GM19324 (cell line): ENCODE data around the gene TRIP6.

Source experiments
- ATAC-seq: cut with Tn5 transposase; IDR thresholded peaks from one replicate; pipeline ENCODE4 v1.9.1; 2021; ENCODE audit warnings: mild to moderate bottlenecking, moderate library complexity; ENCODE audit not compliant: unreplicated experiment, low FRiP score

The TRIP6 gene, protein sequence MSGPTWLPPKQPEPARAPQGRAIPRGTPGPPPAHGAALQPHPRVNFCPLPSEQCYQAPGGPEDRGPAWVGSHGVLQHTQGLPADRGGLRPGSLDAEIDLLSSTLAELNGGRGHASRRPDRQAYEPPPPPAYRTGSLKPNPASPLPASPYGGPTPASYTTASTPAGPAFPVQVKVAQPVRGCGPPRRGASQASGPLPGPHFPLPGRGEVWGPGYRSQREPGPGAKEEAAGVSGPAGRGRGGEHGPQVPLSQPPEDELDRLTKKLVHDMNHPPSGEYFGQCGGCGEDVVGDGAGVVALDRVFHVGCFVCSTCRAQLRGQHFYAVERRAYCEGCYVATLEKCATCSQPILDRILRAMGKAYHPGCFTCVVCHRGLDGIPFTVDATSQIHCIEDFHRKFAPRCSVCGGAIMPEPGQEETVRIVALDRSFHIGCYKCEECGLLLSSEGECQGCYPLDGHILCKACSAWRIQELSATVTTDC

DNA sequence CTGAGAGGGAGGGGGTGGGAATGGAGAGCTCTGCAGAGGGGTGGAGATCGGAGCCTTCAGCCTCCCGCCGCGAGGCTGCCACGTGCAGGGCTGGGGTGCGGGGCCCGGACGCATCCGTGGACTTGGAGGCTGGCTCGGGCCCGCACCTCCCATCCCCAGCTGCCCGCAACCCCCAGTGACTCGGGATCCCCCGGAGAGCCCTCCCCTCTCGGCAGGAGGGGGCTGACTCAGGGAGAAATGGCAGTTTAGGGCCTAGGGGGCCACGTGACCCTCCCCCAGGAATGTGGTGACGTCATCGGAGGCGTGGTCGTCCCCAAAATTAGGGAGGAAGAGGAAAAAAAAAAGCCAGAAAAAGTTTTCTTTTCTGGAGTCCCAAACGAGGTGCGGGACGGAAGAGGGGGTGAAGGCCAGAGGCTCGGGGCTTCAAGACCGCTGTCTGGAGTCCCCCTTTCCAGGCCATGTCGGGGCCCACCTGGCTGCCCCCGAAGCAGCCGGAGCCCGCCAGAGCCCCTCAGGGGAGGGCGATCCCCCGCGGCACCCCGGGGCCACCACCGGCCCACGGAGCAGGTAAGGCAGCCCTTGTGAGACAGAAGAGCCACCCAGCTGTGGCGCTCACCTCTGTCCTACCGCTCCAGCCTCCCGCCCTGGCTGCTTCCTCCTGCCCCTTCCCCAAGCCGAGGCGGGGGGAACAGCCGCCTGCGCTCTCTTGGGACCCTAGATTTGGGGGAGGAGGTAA is at the start of gene TRIP6:
Gene TRIP6, plus strand, starts transcription at position 348 of the 736 bp plus-strand sequence. Its CDS starts 111 bp downstream, at position 459.
- no peak for ATAC-seq

DNA sequence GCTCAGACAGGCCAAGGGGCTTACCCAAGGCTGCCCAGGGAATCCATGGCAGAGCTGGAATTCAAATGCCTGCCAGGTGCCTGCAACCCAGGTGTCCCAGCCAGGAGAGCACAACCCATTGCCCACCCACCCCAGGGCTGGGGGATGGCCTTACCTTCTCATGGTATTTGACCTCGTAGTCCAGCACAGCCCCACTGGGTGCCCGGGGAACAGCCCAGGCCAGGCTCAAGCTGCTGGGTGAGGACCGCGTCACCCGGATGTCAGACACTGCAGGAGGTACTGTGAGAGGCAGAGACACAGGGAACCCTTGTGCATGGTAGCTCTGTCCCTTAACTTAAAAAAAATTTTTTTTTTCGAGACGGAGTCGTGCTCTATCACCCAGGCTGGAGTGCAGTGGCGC is 48.8 kb upstream of the TRIP6 start:
- ATAC-seq, result no peak

DNA sequence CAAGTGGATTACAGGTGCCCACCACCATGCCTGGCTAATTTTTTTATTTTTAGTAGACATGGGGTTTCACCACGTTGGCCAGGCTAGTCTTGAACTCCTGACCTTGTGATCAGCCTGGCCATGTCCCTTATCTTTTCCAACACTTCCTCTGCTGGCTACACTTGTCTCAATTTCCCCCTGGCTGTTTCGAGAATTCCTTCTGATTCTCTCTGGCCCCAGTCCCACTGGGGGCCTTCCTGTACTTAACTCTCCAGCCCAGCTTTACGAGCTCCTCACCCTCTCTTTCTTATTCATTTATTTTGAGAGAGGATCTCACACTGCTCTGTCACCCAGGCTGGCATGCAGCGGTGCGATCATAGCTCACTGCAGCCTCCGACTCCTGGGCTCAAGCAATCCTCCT is 48.4 kb upstream of the TRIP6 start:
- no peak for ATAC-seq

DNA sequence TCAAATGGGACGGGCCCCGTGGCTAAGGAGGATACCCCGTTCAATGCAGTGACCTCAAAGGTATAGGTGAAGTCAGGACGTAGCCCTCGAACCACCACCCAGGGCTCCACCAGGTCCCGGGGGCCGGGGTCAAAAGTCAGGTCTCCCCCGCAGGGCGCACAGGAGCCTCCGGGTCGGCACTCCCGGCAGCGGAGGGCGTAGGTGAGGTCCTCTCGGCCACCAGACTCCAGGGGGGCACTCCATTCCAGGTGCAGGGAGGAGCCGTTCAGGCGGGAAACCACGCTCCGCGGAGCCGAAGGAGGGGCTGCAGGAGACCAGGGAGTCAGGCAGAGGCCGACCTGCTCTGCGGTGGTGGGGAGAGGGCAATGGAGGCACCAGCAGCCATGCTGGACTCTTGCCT is 47.6 kb upstream of the TRIP6 start:
- ATAC-seq, result no peak

DNA sequence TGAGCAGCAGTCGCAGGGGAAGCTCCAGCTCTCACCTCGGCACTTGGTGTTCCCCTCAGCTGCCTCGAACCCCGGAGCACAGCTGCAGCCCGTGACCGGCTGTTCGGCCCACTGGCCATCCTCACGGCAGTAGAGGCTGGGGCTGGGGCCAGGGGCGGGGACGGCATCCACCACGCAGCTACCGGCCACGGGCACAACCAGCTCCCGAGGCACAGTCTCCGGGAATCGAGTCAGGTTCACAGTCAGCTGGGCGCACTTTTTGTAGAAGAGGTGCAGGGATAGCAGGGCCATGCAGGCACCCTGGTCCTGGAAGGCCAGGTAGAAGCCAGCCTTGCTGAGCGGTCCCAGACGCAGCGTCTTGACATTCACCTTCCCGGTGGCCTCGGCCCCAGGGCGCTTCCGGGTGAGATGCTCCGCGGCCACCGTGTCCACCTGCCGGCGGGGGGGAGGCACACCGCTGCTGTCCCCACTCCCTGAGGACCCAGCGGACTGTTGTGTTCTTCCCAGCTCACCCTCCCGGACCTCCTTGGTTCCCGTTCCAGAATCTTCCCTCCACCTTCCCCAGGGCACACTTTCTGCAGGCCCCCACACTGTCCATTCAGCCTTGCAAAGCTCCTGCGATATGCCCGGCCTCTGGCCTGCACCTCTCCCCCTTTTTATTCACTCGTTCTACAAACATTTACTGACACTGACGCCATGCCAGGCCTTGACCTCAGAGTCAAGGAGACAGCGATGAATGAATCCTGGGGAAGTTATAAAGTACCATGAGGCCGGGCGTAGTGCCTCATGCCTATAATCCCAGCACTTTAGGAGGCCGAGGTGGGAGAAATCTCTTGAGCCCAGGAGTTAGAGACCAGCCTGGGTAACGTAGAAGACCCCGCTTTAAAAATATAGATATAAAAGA is 44.7 kb upstream of the TRIP6 start:
- no peak for ATAC-seq

DNA sequence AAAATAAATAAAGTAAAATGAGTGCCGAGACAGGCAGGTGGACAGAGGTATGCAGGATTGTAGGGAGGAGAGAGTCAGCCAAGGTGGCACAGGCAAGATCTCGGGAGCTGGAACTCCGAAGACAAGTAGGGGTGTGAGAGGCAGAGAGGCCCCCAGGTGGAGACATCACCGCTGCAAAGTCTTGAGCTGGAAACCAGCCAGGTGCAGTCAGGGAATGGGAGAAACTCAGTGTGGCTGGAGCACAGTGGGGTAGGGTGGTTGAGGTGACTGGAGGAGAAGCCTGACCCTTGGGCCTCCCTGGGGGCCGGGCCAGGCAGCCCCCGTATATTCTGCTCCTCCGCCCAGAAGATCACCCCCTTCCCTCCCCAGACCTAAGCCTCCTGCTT is 44.1 kb upstream of the TRIP6 start:
- ATAC-seq, result no peak

DNA sequence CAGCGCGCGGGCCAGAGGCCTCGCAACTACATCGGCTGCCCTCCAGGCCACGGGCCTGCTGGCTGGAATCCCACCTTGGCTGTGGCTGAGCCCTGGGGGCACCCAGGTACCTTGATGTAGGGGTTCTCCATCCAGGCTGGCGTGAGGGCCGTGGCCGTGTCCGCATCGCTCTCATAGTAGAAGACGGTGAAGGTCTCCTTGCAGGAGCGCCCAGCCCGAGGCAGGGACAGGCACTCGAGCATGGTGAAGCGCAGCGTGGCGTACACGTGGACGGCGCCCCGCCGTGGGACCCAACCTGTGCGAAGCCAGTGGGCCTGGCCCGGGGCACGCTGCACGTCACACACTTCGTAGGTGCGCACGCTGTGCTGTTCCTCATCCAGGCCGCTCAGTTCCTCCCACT is 43.7 kb upstream of the TRIP6 start:
- no peak for ATAC-seq

DNA sequence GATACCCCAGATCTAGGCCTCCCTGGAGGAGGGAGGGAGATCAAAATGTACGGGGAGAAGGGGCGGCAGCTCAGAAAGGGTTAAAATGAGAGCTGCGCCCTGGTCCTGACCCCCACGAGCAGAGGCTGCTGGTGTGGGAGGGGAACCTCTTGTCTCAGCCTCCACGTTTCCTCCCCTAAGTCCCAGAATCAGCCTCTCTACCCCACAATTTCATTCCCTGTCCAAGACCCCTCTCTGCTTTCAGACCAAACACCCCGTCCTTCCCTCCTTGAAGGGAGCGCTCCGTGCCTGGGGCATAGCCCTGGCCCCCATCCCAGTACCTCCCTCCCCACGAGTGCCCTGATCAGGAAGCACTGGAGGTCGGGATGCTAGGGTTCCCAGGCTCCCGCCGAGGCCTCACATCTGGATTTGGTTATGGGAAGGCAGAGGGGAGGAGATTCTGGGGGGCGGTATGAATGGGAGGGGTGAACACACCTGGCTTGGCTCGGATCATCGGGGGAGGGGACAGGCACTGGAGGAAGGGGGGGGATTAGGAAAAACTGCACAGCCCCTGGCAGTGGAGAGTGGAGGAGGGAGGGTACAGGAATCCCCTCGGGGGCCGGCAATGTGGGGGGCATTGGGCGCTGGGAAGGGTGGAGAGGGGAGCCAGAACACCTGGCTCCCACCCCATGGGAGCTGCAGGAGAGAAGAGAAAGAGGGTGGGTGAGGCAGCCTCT is 42.5 kb upstream of the TRIP6 start:
- ATAC-seq, result no peak

DNA sequence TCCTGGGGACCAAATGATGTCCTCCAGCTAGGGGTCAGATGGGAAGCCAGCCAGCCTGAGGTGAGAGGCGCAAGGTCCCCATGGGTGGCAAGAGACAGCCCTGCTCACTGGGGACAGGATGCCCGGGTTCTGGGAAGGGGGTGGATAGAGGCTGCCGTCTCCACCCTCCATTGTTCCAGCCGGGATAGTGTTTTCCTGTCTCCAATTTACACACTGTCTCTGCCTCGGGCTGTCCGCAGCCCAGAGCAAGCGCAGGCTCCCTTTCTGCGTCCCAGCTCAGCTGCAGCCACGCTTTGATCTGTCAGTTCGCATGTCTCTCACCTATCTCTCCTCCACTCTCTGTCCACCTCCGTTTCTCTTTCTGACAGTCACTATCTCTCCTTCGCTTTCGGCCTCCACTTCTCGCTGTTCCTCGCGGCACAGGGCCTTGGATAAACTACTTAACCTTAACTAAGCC is 41.9 kb upstream of the TRIP6 start:
- ATAC-seq, result no peak

DNA sequence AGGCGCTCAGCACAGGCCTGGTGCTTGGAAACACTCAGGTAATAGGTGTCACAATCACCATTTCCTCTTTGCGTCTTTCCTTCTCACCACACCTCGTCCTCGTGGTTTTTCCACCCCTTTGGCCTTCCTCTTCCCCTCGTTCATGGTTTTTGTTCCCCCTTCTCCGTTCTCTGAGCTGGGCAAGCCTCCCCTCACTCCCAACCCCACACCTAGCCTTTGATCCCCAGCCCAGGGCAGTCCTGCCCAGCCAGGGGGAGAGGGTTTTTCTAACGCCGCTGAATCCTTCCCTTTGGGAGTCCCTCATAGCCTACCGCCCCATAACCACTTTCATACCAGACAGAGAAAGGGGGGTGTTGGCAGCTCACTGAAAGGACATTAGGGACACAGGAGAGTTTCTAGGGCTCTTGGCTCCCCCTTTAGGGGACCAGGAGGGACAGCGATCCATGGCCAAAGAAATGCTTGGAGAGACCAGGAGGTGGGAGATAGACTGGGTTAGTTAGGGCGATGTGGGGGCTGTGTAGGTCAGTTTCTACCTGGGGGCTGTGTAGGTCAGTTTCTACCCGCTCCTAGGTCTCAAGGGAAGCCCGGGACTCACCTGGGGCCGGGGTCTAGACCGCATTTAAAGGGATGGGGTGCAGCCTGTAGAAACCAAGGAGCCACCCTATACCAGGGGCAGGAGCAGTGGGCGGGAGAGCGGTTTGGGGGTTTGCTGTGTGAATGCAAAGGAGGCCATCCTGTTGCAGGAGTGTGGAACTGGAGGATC is 41.3 kb upstream of the TRIP6 start:
- no peak for ATAC-seq

DNA sequence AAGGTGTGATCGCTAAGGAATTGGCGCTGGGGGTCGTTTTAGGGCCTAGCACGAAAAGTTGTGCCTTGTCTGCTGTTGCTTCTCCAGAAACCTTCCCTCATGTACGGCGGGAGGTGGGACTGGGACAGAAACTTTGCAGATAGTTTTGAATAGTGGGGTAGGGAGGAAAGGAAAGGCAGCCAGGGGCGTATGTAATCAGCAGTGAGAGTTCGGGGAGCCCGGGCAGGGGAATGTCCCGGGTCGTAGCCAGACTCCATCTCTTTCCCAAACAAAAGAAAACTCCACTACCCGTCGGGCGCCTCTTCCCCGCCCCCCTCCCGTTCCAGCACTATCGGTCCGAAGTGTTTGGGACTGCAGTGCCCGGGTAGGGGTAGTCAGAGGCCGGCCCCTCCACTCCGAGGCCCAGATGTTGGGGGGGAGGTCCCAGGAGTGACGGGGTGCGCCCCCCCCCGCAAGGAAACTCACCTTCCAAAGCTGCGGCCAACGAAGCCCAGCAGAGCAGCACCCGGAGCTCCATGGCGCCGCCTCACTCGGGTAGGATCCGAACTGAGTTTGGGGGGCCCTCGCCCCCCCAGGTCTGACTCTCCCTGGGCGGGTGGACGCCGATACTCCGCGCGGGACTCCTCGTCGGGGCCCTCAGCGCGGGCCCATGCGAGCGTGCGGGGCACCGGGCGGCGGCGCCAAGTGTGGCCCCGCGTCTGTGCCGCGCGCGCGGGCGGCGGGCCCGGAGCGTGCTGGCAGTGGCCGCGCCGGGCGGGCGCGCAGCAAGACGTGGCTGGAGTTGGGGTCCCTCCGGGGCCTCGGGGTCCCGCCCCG is 40.5 kb upstream of the TRIP6 start:
- no peak for ATAC-seq

DNA sequence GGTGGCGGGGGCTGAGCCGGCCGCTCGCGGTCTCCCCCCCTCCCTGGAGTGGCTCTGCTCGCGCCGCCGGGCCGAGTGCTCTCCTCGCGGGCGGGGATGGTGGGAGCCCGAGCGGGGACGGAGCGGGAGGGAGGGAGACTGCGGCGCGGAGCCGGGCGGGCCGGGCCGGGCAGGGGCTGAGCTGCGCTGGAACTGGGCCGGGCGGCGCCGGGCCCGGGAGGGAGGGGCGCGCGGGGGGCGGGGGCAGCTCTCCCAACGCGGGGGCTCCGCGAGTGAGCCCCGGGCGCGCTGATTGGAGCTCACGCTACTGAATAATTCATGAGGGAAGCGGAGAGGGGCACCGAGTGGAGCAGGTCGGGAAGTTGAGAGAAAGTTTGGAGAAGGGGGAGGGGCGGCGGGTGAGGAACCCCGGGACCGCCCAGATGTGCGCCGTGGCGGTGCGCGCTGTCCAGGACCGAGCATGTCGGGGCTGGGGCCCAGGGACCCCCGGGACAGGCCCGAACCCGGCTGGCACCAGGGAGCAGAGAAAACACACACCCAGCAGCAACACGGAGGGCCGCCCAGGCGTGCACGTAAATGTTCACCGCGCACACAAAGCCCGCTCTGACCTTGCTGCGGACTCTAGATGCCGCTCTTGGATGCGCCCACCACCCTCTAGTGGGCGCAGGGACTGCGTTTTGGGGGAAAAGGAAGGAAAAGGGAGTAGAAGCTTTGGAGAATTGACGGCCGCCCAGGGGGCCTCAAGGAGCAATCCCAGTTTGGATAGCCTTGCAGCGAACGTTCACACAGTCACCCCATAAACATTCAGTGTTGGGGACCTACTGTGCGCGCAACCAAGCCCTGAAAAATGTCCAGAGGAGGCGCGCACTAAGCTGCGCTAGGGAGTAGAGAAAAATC is 39.6 kb upstream of the TRIP6 start, which contains the start of gene EPHB4:
Gene EPHB4, minus strand, starts transcription at position 194 of the 897 bp plus-strand sequence. CDS start 493 bp downstream, outside the sequence.
- ATAC-seq, result no peak

DNA sequence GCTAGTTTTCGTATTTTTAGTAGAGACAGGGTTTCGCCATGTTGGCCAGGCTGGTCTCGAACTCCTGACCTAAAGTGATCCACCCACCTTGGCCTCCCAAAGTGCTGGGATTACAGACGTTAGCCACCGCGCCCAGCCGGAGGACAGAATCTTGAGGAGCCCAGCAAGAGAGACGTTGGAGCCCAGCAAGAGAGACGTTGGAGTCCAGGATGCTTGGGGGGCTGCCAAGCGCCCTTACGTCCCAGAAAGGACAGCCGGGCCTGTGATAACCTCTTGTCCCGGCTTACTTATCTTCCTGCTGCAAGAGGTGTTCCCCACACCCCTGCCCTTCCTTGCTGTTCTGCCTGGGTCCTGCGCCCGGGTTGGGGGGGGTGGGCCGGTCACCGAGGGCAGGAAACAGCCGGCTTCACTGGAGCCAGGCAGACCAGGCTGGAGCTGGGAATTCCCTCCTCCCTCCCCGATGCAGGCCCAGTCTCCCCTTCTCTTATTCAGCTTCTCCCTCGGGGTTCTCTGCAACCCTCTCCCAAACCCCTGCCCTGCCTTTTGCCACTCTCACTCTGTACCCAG is 38.0 kb upstream of the TRIP6 start:
- no peak for ATAC-seq

DNA sequence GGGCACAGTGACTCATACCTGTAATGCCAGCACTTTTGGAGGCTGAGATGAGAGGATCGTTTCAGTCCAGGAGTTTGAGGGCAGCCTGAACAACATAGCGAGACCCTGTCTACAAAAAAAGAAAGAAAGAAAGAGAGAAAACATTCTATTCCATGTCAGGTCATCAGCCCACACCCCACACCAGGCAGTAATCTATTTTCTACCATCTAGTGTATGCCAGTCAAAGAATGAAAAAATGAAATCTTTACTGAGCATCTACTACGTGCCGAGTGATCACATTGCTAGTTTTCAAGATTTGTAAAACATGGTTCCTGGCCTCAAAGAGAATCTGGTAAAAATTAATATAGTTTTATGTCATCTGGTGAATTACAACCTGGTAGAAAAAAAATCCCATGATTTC is 36.8 kb upstream of the TRIP6 start:
- ATAC-seq, result no peak

DNA sequence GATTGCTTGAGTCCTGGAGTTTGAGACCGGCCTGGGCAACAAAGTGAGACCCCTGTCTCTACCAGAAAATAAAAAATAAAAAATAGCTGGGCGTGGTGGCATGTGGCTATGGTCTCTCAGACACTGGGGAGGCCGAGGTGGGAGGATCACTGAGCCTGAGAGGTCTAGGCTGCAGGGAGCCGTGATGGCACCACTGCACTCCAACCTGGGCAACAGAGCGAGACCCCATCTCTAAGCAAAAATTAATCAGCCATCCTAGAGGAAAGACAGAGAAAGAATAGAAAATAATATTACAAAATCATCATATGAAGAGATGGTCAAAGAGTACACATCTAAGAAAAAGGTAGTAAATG is 34.9 kb upstream of the TRIP6 start:
- no peak for ATAC-seq

DNA sequence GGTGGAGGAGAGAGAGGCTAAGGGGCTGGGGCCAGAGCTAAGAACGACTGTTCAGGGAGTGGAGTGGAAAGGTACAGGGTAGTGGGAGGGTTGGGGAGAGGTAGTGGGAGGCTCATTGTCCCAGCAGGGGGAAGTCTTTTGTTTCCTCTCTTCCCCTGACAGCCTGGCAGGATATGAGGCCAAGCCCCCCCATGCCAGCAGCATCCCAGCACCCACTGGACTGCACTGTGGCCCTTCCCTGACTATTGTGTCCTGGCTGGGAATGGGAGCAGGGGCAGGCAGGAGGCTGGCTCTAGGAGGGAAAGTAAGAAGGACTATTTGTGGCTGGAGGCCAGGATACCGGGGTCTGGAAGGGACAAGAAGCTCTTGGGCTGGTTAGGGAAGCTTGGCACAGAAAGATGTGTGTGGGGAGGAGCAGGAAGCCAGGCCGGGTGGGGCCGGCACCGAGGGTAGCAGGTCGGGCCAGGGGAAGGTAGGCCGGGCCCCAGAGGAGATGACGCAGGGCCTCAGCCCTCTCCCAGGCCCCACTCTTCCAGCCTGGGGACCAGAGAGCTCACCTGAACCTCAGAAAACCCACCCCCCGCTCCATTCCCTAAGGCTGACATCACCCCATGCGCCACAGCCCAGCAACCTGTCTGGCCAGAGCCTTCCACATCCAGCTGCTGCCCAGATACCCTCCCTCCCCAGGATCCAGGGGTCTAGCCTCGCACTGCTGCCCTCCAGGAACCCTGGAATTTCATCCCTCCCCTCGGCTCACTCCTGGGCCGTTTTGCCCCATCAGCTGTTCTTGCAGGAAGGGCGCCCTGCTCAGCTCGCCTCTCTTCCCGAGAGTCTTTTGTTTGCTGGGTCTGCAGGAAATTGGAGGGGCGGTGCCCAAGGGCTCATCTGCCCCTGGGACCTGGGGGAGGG is 31.0 kb upstream of the TRIP6 start:
- no peak for ATAC-seq
